K562 (cell line): ENCODE measurements around the gene POLD4. TPM values are rescaled to one million over a fixed set of nuclear protein-coding genes. Genes with fewer than 3 reads are reported as not detected.

Experiments used
- KAT7 ChIP-seq: sonication (generic); formaldehyde crosslinking; IDR thresholded peaks from 2 replicates; pipeline ENCODE4 v1.8.0; 2022; ENCODE audit warnings: missing genetic modification reagents, mild to moderate bottlenecking, borderline replicate concordance
- KDM4B ChIP-seq, 2 experiments: fragments of 450-650 bp in 1 of 2; sonication (generic) in 1 of 2; IDR thresholded peaks; 2 replicates each; pipeline ENCODE4 v1.6.1; 2016 to 2017; ENCODE audit warnings: borderline replicate concordance in 2 of 2, antibody characterized with exemption in 1 of 2, low read depth in 1 of 2, mild to moderate bottlenecking in 1 of 2
- L3MBTL2 ChIP-seq: fragments of 450-650 bp; IDR thresholded peaks from 2 replicates; pipeline ENCODE4 v1.6.1; 2016; ENCODE audit warnings: mild to moderate bottlenecking, moderate library complexity
- MBD2 ChIP-seq: sonication (generic); IDR thresholded peaks from 2 replicates; pipeline ENCODE4 v1.6.1; 2016; ENCODE audit warnings: low read depth, borderline replicate concordance
- NFRKB ChIP-seq: fragments of 450-650 bp; IDR thresholded peaks from 2 replicates; pipeline ENCODE4 v1.6.1; 2016; ENCODE audit warnings: low read depth
- NR2C1 ChIP-seq, 2 experiments: fragments of 450-650 bp; IDR thresholded peaks; 2 replicates each; pipeline ENCODE4 v1.6.1; 2017; ENCODE audit warnings: mild to moderate bottlenecking in 2 of 2, antibody characterized with exemption in 1 of 2, inconsistent platforms in 1 of 2, missing compliant biosample characterization in 1 of 2, missing genetic modification characterization in 1 of 2
- POLR2A ChIP-seq: fragments of 450-650 bp; conservative IDR thresholded peaks from 2 replicates; pipeline ENCODE4 v1.6.1; 2016
- SMARCC2 ChIP-seq: fragments of 450-650 bp; IDR thresholded peaks from 2 replicates; pipeline ENCODE4 v1.6.1; 2017; ENCODE audit warnings: antibody characterized with exemption, moderate library complexity, mild to moderate bottlenecking, low read depth
- SP1 ChIP-seq: sonication (generic); formaldehyde crosslinking; IDR thresholded peaks from 2 replicates; pipeline ENCODE4 v1.8.1; 2022; ENCODE audit warnings: mild to moderate bottlenecking, missing genetic modification reagents
- ZBTB33 ChIP-seq: sonication (generic); formaldehyde crosslinking; IDR thresholded peaks from 2 replicates; pipeline ENCODE4 v1.8.1; 2023; ENCODE audit warnings: mild to moderate bottlenecking, missing genetic modification reagents
- ZC3H4 ChIP-seq: sonication (generic); formaldehyde crosslinking; IDR thresholded peaks from 2 replicates; pipeline ENCODE4 v1.9.0; 2021; ENCODE audit warnings: missing genetic modification reagents, borderline replicate concordance
- ZNF134 ChIP-seq: fragments of 250-450 bp; sonication (Bioruptor Pico); conservative IDR thresholded peaks from 2 replicates; pipeline ENCODE4 v1.4.0; 2020
- ZNF175 ChIP-seq: fragments of 200-800 bp; sonication (Bioruptor generic); IDR thresholded peaks from 2 replicates; pipeline ENCODE4 v1.6.1; 2016; ENCODE audit warnings: low read depth, mild to moderate bottlenecking, missing genetic modification characterization, missing compliant biosample characterization
- ZNF224 ChIP-seq: sonication (generic); formaldehyde crosslinking; IDR thresholded peaks from 2 replicates; pipeline ENCODE4 v1.8.0; 2022; ENCODE audit warnings: mild to moderate bottlenecking, missing genetic modification reagents
- ZNF592 ChIP-seq: fragments of 450-650 bp; IDR thresholded peaks from 2 replicates; pipeline ENCODE4 v1.6.1; 2017; ENCODE audit warnings: antibody characterized with exemption, mild to moderate bottlenecking
- ZNF740 ChIP-seq, 3 experiments: fragments of 200-800 bp in 1 of 3; sonication (Bioruptor generic) in 1 of 3; sonication (generic) in 1 of 3; formaldehyde crosslinking in 1 of 3; IDR thresholded peaks; 2 replicates each; pipeline versions ENCODE4 v1.6.1 to v1.8.0; 2016 to 2022; ENCODE audit warnings: mild to moderate bottlenecking in 2 of 3, missing compliant biosample characterization in 2 of 3, missing genetic modification characterization in 2 of 3, missing genetic modification reagents in 1 of 3
- polyA plus RNA-seq, 8 experiments: library from polyadenylated mRNA; depleted of rRNA in 4 of 8; stranded (reverse) in 5 of 8; unstranded in 3 of 8; fragments of >200 nt; fragmentation: Nextera tagmentation in 2 of 8; fragmentation: Illumina TruSeq in 1 of 8; extraction: Ambion mirVana in 2 of 8; extraction: Trizol in 1 of 8; gene quantifications; 2 replicates each; pipeline versions ENCODE4 v1.2.1 to v1.2.3, GENCODE V29; 2011 to 2014; ENCODE audit warnings: inconsistent platforms in 1 of 8, missing spikeins in 1 of 8
- total RNA-seq, 7 experiments: library from RNA; depleted of rRNA in 6 of 7; stranded (reverse); fragments of >200 nt in 6 of 7; fragmentation: Illumina TruSeq in 2 of 7; extraction: Trizol in 2 of 7; gene quantifications; 2 replicates each; pipeline versions ENCODE4 v1.2.1 to v1.2.3, GENCODE V29; 2011 to 2021; ENCODE audit warnings: low replicate concordance in 1 of 7
- TF ChIP-seq, protein P1 (sequence below): fragments of 450-650 bp; IDR thresholded peaks from 2 replicates; pipeline ENCODE4 v1.6.1; 2017; ENCODE audit warnings: antibody characterized with exemption

The POLD4 gene
- total and polyA plus RNA-seq, 9 of the 15 experiments (the other 6 are each of a cell fraction or from before 2014, with no cell fraction given), result 5.8 to 64.5 (median 18.3) TPM

- 0 out of 2 replicates have a peak, but pooled peaks have one; percentile 56 for TF ChIP-seq ZNF592
- 0 out of 2 replicates have a peak, but pooled peaks have one; percentile 34 for TF ChIP-seq ZC3H4 (CRISPR knock-in tag)
- no peak for TF ChIP-seq ZBTB33
- 0 out of 2 replicates have a peak, but pooled peaks have one; percentile 6 for TF ChIP-seq ZNF224 (CRISPR knock-in tag)
- TF ChIP-seq ZNF175 (CRISPR knock-in tag), result 0 out of 2 replicates have a peak, but pooled peaks have one; percentile 57
- peak; percentile 34; the same call in 1 of the 2 replicates for TF ChIP-seq SP1
- TF ChIP-seq, protein P1, sequence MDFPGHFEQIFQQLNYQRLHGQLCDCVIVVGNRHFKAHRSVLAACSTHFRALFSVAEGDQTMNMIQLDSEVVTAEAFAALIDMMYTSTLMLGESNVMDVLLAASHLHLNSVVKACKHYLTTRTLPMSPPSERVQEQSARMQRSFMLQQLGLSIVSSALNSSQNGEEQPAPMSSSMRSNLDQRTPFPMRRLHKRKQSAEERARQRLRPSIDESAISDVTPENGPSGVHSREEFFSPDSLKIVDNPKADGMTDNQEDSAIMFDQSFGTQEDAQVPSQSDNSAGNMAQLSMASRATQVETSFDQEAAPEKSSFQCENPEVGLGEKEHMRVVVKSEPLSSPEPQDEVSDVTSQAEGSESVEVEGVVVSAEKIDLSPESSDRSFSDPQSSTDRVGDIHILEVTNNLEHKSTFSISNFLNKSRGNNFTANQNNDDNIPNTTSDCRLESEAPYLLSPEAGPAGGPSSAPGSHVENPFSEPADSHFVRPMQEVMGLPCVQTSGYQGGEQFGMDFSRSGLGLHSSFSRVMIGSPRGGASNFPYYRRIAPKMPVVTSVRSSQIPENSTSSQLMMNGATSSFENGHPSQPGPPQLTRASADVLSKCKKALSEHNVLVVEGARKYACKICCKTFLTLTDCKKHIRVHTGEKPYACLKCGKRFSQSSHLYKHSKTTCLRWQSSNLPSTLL, result no peak
- TF ChIP-seq ZNF740 (CRISPR knock-in tag; IDR thresholded peaks at IDR 0.05), result no peak; the same call in 1 of the 2 replicates
- peak in 1 of 2 experiments; percentile 85; a peak in 1 of 4 replicates for TF ChIP-seq ZNF740 (tag; IDR thresholded peaks at IDR 0.05)
- 0 out of 2 replicates have a peak, but pooled peaks have one; percentile 63 for TF ChIP-seq KAT7 (CRISPR knock-in tag)
- peak; percentile 10; the same call in 1 of the 2 replicates for TF ChIP-seq MBD2
- no peak for TF ChIP-seq POLR2A
- 0 out of 2 replicates have a peak, but pooled peaks have one; percentile 11 for TF ChIP-seq ZNF134 (CRISPR knock-in tag)
- no peak for TF ChIP-seq NR2C1 (IDR thresholded peaks at IDR 0.05)
- TF ChIP-seq NR2C1 (tag; IDR thresholded peaks at IDR 0.05), result no peak
- TF ChIP-seq SMARCC2, result 0 out of 2 replicates have a peak, but pooled peaks have one; percentile 2
- TF ChIP-seq KDM4B (IDR thresholded peaks at IDR 0.05; ENCODE audit: borderline replicate concordance in 2 of 2, low read depth in 1 of 2), result 0 out of 4 replicates have a peak, but pooled peaks of 1 of the 2 experiments have one; percentile 20
- TF ChIP-seq L3MBTL2, result peak; percentile 71; the same call in 1 of the 2 replicates
- 0 out of 2 replicates have a peak, but pooled peaks have one; percentile 20 for TF ChIP-seq NFRKB
Observed at GRCh38 chr11:67374571-67375281, 21.4 kb upstream of the POLD4 start (continued).
